Stimulated activated CD8-positive, alpha-beta memory T cell treated with anti-CD3 and anti-CD28 coated beads, Interleukin-12 subunit alpha, Interleukin-12 subunit beta, amount 100 ng/mL, for 4 hours (primary cell): ENCODE results near the gene DNAJC16.
A peak's percentile ranks its signal among the peaks of the same experiment; 100 is the strongest.
"Not testable (repeated sequence)": the region's sequence is repeated elsewhere in the genome, so short reads cannot be mapped to it uniquely, and the experiment has no call there.

Source experiments
- DNase-seq: peaks from one replicate; pipeline ENCODE4 v3.0.0-alpha.2; 2020; ENCODE audit warnings: low read depth

DNAJC16 gene

GRCh38 chr1:15507278-15507677 is 19.4 kb upstream of the DNAJC16 start:
- DNase-seq = no peak

GRCh38 chr1:15508700-15509487 is 17.8 kb upstream of the DNAJC16 start:
- no peak for DNase-seq

GRCh38 chr1:15509586-15509985 is 17.1 kb upstream of the DNAJC16 start:
- no peak for DNase-seq

GRCh38 chr1:15510611-15511405 is 15.8 kb upstream of the DNAJC16 start:
- no peak for DNase-seq

GRCh38 chr1:15513192-15513591 is 13.5 kb upstream of the DNAJC16 start:
- no peak for DNase-seq

GRCh38 chr1:15513919-15514318 is 12.7 kb upstream of the DNAJC16 start:
- no peak for DNase-seq

- DNase-seq = not testable (repeated sequence)
Measured at GRCh38 chr1:15514557-15514956, 12.1 kb upstream of the DNAJC16 start.

- DNase-seq = no peak
Measured at GRCh38 chr1:15515022-15515663, 11.5 kb upstream of the DNAJC16 start.

GRCh38 chr1:15519625-15520024 is 7.0 kb upstream of the DNAJC16 start:
- DNase-seq = no peak

- not testable (repeated sequence) for DNase-seq
Measured at GRCh38 chr1:15521206-15521906, 5.3 kb upstream of the DNAJC16 start.

- DNase-seq = no peak
Measured at GRCh38 chr1:15522551-15522950, 4.1 kb upstream of the DNAJC16 start.

- DNase-seq = no peak
Measured at GRCh38 chr1:15523104-15524020, 3.3 kb upstream of the DNAJC16 start.

- DNase-seq = no peak
Measured at GRCh38 chr1:15524021-15524282, 2.7 kb upstream of the DNAJC16 start, which contains the start of gene CASP9. CASP9 (minus strand) TSS chr1:15524215; CDS start chr1:15524200, 15 bp downstream.

- DNase-seq = peak; percentile 99
Measured at GRCh38 chr1:15524283-15525049, 2.2 kb upstream of the DNAJC16 start.

GRCh38 chr1:15525050-15526020 is 1.3 kb upstream of the DNAJC16 start:
- no peak for DNase-seq

GRCh38 chr1:15526021-15526489 is 593 bp upstream of the DNAJC16 start:
- DNase-seq = no peak

GRCh38 chr1:15531003-15531402 is 4.4 kb downstream of the DNAJC16 start:
- DNase-seq = no peak

GRCh38 chr1:15531682-15532081 is 5.0 kb downstream of the DNAJC16 start:
- no peak for DNase-seq

- no peak for DNase-seq
Measured at GRCh38 chr1:15538771-15539170, 12.1 kb downstream of the DNAJC16 start.
